ENCODE data around the gene LDLRAD3. TPM values are rescaled to one million over a fixed set of nuclear protein-coding genes. Genes with fewer than 3 reads are reported as not detected.
"Not testable (repeated sequence)": the region's sequence is repeated elsewhere in the genome, so short reads cannot be mapped to it uniquely, and the experiment has no call there.

Gene LDLRAD3
- total RNA-seq, 1 donor from 2014 or later: 0.98 TPM

DNA sequence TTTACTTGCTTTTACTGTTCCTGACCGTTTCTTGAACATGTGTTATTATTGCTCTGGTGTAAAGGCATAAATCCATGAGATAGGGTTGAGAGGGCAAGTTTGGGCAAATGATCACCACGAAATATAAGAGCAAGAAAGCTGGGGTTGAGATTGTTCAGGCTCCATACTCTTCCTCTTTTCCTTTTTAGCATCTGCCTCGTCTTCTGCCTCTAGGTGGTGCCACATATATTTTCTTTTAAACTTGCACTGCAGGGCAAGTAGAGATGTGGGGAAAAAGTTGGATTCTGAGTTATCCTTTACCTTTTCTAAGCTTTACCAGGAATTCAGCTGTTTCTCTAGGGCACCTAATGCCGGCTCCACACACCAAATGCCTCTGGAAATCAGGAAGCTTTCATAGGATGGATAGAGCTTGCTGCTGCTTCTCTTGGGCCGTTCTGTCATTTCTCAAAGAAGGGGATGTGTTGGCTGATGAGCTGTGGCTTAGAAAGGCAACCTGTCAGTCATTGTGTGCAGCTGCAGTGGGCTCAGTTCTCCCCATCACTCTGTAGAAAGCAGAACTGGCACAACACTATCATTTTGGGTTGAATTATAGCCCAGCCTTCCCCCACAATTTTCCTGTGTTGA, 98.2 kb downstream of the LDLRAD3 start:
- DNase-seq (ENCODE audit: low spot score) (no peak), ATAC-seq (peak; percentile 60)

- ATAC-seq: no peak
- DNase-seq (ENCODE audit: low spot score): no peak
These were observed 100.8 kb downstream of the LDLRAD3 start for GRCh38 chr11:36044636-36045035.

- ATAC-seq; DNase-seq (ENCODE audit: low spot score): not testable (repeated sequence)
These were observed 102.1 kb downstream of the LDLRAD3 start for GRCh38 chr11:36045945-36046344.

DNA sequence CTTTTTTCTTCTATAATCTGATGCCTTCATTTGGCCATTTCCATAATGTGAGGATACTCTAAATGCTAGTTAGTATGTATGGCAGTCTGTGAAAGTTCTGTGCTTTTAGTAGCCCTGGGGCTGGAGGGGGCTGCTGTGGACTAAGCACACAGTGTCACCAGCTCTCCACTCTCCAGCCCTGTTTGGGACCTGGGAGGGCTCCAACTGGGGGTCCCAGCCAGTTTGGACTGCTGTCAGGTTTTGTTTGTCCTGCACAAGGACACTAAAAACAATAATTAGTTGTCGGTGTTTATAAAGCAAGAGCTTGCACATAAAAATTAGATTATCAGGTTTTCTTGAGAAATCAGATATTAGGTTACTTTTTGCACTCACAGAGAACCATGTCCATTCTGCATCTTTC, 103.1 kb downstream of the LDLRAD3 start:
- no peak for ATAC-seq
- DNase-seq (ENCODE audit: low spot score): no peak

GRCh38 chr11:36047344-36047743, 103.5 kb downstream of the LDLRAD3 start:
- DNase-seq (ENCODE audit: low spot score) (no peak), ATAC-seq (no peak)

GRCh38 chr11:36048496-36049247, 104.8 kb downstream of the LDLRAD3 start:
- ATAC-seq (no peak), DNase-seq (ENCODE audit: low spot score) (no peak)

- no peak for ATAC-seq
- DNase-seq (ENCODE audit: low spot score): no peak
These were observed 107.6 kb downstream of the LDLRAD3 start for GRCh38 chr11:36051235-36052144.

GRCh38 chr11:36053281-36053680, 109.4 kb downstream of the LDLRAD3 start:
- DNase-seq (ENCODE audit: low spot score) (no peak), ATAC-seq (no peak)

DNA sequence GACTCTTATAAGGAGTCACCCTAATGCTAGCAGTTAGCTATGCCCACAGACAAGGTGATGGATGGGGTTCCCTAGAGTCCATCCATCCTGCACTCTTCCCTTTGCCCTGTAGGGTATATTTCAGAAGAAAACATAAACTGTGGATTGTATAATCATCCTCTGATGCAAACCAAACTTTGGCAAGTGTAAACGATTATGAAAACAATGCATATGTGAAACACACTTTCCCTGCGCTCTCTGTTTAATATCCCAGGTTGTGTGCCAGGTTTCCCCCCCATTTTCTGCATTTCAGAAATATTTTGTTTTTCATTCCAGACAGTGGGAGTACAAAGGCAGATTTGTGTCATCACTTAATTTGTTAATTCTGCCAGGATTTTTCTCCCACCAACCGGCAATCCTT, 110.0 kb downstream of the LDLRAD3 start:
- ATAC-seq (no peak), DNase-seq (ENCODE audit: low spot score) (no peak)

DNA sequence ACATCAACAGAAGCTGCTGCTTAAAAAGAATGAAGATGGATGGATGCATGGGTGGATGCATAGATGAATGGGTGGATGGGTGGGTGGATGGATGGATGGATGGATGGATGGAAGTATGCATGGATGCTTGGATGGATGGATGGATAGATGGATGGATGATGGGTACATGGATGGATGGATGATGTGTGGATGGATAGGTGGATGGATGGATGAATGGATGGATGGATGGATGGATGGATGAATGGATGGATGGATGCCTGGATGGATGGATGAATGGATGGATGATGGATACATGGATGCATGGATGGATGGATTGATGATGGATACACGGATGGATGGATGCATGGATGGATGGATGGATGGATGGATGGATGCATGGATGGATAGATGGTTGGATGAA, 110.8 kb downstream of the LDLRAD3 start:
- DNase-seq (ENCODE audit: low spot score) (no peak), ATAC-seq (no peak)

- ATAC-seq: peak; percentile 69
- no peak for DNase-seq (ENCODE audit: low spot score)
These were observed 112.4 kb downstream of the LDLRAD3 start for GRCh38 chr11:36056160-36056751.

DNA sequence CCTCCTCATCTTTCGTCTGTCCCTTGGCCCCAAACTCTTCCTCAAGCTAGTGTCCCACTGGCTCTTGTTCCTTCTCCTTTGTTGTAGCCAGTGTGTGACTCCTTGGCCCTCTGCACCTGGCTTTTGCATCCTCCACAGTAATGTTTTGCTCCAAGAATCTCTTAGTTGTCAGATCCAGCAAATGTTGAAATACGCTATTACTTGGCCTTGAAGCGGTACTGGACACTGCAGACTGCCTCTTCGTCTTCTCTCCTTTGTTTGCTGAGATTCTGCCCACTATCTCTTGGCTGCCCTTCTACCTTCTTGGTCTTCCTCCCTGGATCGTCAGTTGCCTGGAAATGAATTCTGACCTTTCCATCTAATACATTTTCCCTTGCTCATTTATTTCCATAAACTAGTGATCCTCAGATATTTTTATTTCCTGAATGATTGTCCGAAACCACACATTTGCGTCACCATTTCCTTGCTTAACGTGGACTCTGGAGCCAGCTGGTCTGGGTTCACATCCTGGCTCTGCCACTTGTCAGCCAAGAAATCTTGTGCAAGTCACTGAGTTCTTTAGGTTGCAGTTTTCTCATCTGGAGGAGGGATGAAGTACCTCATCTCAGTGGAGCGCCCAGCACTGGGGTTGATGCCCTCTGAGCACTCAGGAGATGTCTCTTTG, 113.6 kb downstream of the LDLRAD3 start:
- DNase-seq (ENCODE audit: low spot score): no peak
- peak; percentile 65 for ATAC-seq

DNA sequence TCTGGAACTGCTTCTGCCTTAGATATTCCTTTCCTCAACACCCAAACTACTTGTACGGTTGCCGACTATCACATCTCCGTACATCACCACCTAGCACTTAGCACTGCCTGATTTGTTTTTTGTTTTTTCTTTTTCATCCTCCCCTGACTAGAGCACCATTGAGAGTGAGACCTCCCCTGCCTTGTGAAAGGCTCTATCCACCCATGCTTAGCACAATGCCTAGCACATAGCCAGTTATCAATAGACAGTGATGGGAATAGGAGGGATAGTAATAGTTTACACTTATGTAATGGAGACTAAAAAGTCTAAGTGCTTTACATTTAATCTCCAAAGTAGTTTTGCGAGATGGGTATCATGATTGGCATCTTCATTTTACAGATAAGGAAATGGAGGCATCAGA, 115.8 kb downstream of the LDLRAD3 start:
- ATAC-seq (no peak), DNase-seq (ENCODE audit: low spot score) (no peak)

GRCh38 chr11:36060926-36061325, 117.1 kb downstream of the LDLRAD3 start:
- ATAC-seq (no peak), DNase-seq (ENCODE audit: low spot score) (no peak)

- ATAC-seq (no peak), DNase-seq (ENCODE audit: low spot score) (no peak)
These were observed 117.6 kb downstream of the LDLRAD3 start for GRCh38 chr11:36061471-36061870.

DNA sequence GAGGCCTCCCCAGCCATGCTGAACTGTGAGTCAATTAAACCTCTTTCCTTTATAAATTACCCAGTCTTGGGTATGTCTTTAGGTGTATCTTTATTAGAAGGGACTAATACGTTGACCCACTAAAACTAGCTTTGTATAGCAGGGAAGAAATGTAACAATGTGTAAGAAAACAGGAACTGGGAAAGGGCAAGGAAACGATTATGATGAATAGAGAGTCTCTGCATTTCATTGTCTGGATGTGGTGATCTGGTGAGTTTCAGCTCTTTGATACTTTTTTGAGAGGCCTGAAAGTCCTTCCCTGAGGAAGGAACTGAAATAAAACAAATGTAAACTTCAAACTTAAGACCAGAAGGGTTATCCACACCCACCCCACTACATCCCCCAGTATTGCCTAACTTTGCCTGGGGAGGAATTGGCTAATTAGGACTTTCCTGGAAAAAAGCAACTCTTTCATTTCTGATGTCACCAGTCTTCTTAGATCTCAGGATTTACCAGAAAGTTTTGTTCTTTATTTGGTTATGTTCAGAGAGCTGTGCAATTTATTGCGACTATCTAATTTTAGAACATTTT, 119.0 kb downstream of the LDLRAD3 start:
- ATAC-seq: no peak

DNA sequence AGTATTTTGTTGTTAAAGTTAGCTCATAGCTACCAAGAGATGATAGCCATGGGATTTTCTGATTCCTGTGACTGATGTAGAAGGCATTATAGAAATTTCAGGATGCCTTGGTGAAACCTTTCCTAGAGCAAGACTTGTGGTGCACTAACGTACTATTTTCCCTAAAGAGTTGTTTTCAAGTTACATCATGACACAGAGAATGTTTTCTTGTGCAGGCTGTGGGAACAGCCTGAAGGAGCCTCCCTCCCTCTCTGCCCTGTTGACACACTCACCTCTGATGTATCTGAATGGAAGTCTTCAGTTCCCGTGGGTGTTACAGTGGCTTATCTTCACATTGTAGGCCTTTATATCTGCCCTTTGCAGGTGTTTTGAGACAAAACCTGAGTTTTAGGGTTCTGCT, 121.6 kb downstream of the LDLRAD3 start:
- no peak for DNase-seq (ENCODE audit: low spot score)
- ATAC-seq: no peak

More for the DNA sequence above, 119.0 kb downstream of the LDLRAD3 start:
- DNase-seq (ENCODE audit: low spot score): no peak

GRCh38 chr11:36066891-36067290, 123.0 kb downstream of the LDLRAD3 start:
- ATAC-seq (no peak), DNase-seq (ENCODE audit: low spot score) (no peak)

DNA sequence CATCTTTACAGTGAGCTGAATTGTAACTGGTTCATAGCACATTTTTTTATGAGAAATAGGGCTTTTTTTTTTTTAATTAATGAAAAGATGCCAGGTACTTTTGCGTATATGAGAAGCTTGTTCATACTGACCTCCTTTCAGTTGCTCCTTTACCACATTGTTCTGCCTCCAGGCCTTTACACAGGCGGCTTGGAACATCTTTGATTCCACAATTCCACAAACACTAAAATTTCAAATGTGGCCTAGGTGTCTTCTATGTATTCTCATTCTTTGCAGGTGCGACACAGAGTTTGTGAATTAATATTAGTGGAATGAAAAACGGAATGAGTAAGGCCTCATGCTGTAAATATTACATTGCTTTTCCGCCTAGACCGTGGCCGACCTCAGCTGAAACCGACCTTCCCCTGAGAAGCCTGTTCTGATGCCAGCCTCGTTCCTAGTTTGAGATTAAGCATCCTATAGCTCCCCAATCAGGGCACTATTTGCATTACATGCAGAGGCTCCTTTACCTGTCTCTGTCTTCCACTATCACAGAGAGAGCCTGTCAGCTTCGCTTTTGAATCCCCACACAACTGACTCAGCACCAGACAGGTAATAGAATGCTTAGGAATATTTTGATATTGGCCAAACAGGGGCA, 125.8 kb downstream of the LDLRAD3 start:
- ATAC-seq (no peak), DNase-seq (ENCODE audit: low spot score) (no peak)

All from left lobe of liver (tissue), 2 donors.